ENCODE data around the gene CREBRF. TPM values are rescaled to one million over a fixed set of nuclear protein-coding genes. Genes with fewer than 3 reads are reported as not detected.

CREBRF gene
- total and polyA plus RNA-seq, 2 of the 8 experiments (the other 6 are each of a cell fraction or from before 2014, with no cell fraction given) = 1.2 to 4.7 TPM

- Histone ChIP-seq H4K20me1 (replicated peaks in 1 of 2; ENCODE audit: control insufficient read depth in 1 of 2, insufficient read depth in 2 of 2, low read length in 2 of 2) (no peaks in the 10 kb centered on the region), H3K18ac (ENCODE audit: extremely low read depth, low read length) (no peak overlapping the region), H2AK5ac (ENCODE audit: low read depth, low read length) (no peak overlapping the region), H3K4me3 (ENCODE audit: extremely low read depth in 1 of 4, insufficient read depth in 2 of 4, low read depth in 3 of 4, low read length in 4 of 4) (no peak overlapping the region), H3K79me2 (ENCODE audit: control insufficient read depth in 1 of 2, insufficient read depth in 2 of 2, low read length in 2 of 2) (no peaks in the 10 kb centered on the region), H3K36me3 (ENCODE audit: control insufficient read depth in 2 of 4, insufficient read depth in 4 of 4, low read length in 3 of 4) (no peaks in the 10 kb centered on the region), H2BK12ac (ENCODE audit: low read depth, low read length) (no peak overlapping the region), H3K79me1 (ENCODE audit: low read depth, low read length) (no peaks in the 10 kb centered on the region), H2BK120ac (replicated peaks; ENCODE audit: low read depth, low read length) (no peak overlapping the region), H3K4me2 (ENCODE audit: insufficient read depth in 1 of 2, low read depth in 2 of 2, low read length in 2 of 2) (no peak overlapping the region), H4K5ac (ENCODE audit: insufficient read length, low read depth, low read length) (no peak overlapping the region), H2BK5ac (ENCODE audit: low read depth, low read length) (no peak overlapping the region), H2BK20ac (ENCODE audit: low read length) (no peak overlapping the region), H4K8ac (ENCODE audit: extremely low read depth, insufficient read depth, low read length) (no peak overlapping the region), H3K27me3 (replicated peaks in 1 of 4; ENCODE audit: control insufficient read depth in 3 of 4, extremely low read depth in 1 of 4, insufficient read depth in 3 of 4, low read length in 3 of 4) (no peaks in the 10 kb centered on the region), H2AFZ (ENCODE audit: low read length) (no peak overlapping the region), H4K91ac (replicated peaks; ENCODE audit: insufficient read length, low read length) (no peak overlapping the region), H3K27ac (ENCODE audit: low read depth, low read length) (no peak overlapping the region), H3K23ac (ENCODE audit: insufficient read length) (no peak overlapping the region), H2BK15ac (ENCODE audit: low read length) (no peak overlapping the region), H3K4ac (replicated peaks; ENCODE audit: insufficient read length, low read depth, low read length) (no peak overlapping the region), H3K9ac (replicated peaks in 1 of 4; ENCODE audit: extremely low read depth in 1 of 4, low read depth in 3 of 4, low read length in 3 of 4) (no peak overlapping the region), H3K4me1 (replicated peaks in 1 of 4; ENCODE audit: control insufficient read depth in 3 of 4, insufficient read depth in 4 of 4, low read length in 3 of 4) (no peaks in the 10 kb centered on the region), H3K56ac (replicated peaks; ENCODE audit: insufficient read length, low read depth, low read length) (no peak overlapping the region), H3K9me3 (ENCODE audit: insufficient read depth in 2 of 2, low read depth in 1 of 2, low read length in 1 of 2) (no peaks in the 10 kb centered on the region), H3K14ac (ENCODE audit: insufficient read length) (no peak overlapping the region), H3K23me2 (ENCODE audit: low read depth, low read length) (no peaks in the 10 kb centered on the region)
- FAIRE-seq (no peak), DNase-seq (ENCODE audit: low read depth in 1 of 2, low spot score in 2 of 2) (no peak)
- POLR2A ChIA-PET (ENCODE audit: partially characterized antibody) = interaction anchor here (0.7 kb wide), 1 partner anchor 43 kb away, joined by 3 read pairs; no protein-coding TSS in a partner anchor
- 86% methylated on average over 1 of the region's 1 CpG; no CpG with 5 or more reads in 1 of the 2 experiments for WGBS, 2 experiments (ENCODE audit: extremely low coverage in 1 of 2, insufficient coverage in 1 of 2, insufficient read length in 1 of 2, insufficient replicate concordance in 2 of 2, low coverage in 1 of 2, low lambda C conversion rate in 2 of 2, missing lambda C conversion rate in 1 of 2)
- CTCF ChIA-PET (ENCODE audit: partially characterized antibody) = interaction anchor here (1.0 kb wide), 1 partner anchor 9 kb away, joined by 3 read pairs; no protein-coding TSS in a partner anchor
- TF ChIP-seq MAX (IDR thresholded peaks at IDR 0.05) (no peak), GTF2F1 (IDR thresholded peaks at IDR 0.05; ENCODE audit: borderline replicate concordance, low read depth, low read length) (no peak)
Observed at GRCh38 chr5:173099461-173099860, 43.3 kb downstream of the CREBRF start.

Data from H1 (cell line).